Loucy (cell line): ENCODE measurements around the gene ADAMTS8.

Experiments
- H2AFZ ChIP-seq: fragments of 200-600 bp; sonication (generic); 2 replicates; pipeline ENCODE4 v1.6.0; 2016; ENCODE audit warnings: antibody characterized with exemption, mild to moderate bottlenecking, low read length, moderate library complexity
- H3F3A ChIP-seq: fragments of 200-600 bp; 2 replicates; pipeline ENCODE4 v1.6.0; 2016; ENCODE audit warnings: antibody characterized with exemption, low read depth, mild to moderate bottlenecking
- H3K27me3 ChIP-seq: fragments of 200-600 bp; sonication (generic); 2 replicates; pipeline ENCODE4 v1.6.1; 2014; ENCODE audit warnings: low read length, mild to moderate bottlenecking; ENCODE audit not compliant: insufficient read depth, poor library complexity, severe bottlenecking
- H3K36me3 ChIP-seq: fragments of 200-600 bp; sonication (generic); 2 replicates; pipeline ENCODE4 v1.6.1; 2016; ENCODE audit warnings: low read length; ENCODE audit not compliant: insufficient read depth
- H3K4me1 ChIP-seq: fragments of 200-600 bp; sonication (generic); 2 replicates; pipeline ENCODE4 v1.5.1; 2014; ENCODE audit warnings: low read length, mild to moderate bottlenecking; ENCODE audit not compliant: insufficient read depth, poor library complexity, severe bottlenecking
- H3K4me2 ChIP-seq: fragments of 200-600 bp; sonication (generic); 2 replicates; pipeline ENCODE4 v1.6.0; 2014; ENCODE audit warnings: antibody characterized with exemption, low read length, low read depth, mild to moderate bottlenecking; ENCODE audit not compliant: poor library complexity, severe bottlenecking
- H3K4me3 ChIP-seq: fragments of 200-600 bp; sonication (generic); 2 replicates; pipeline ENCODE4 v1.5.1; 2014; ENCODE audit warnings: low read length, mild to moderate bottlenecking, mixed read lengths; ENCODE audit not compliant: poor library complexity, severe bottlenecking
- H3K79me2 ChIP-seq: fragments of 200-600 bp; sonication (generic); 2 replicates; pipeline ENCODE4 v1.6.1; 2014; ENCODE audit warnings: low read length; ENCODE audit not compliant: insufficient read depth
- H3K9ac ChIP-seq: fragments of 200-600 bp; sonication (generic); 2 replicates; pipeline ENCODE4 v1.6.0; 2014; ENCODE audit warnings: mild to moderate bottlenecking, low read depth, low read length, moderate library complexity; ENCODE audit not compliant: poor library complexity, severe bottlenecking
- H3K9me2 ChIP-seq: fragments of 200-600 bp; sonication (generic); replicated peaks from 2 replicates; pipeline ENCODE4 v1.6.1; 2016; ENCODE audit warnings: low read depth, low read length, mixed read lengths
- H3K9me3 ChIP-seq: fragments of 200-600 bp; sonication (generic); 2 replicates; pipeline ENCODE4 v1.6.1; 2014; ENCODE audit warnings: mild to moderate bottlenecking, antibody characterized with exemption, low read length, low read depth; ENCODE audit not compliant: insufficient read depth
- H4K20me1 ChIP-seq: fragments of 200-600 bp; sonication (generic); 2 replicates; pipeline ENCODE4 v1.6.0; 2014; ENCODE audit warnings: antibody characterized with exemption, low read length, mild to moderate bottlenecking; ENCODE audit not compliant: insufficient read depth, poor library complexity, severe bottlenecking
- CTCF ChIP-seq: fragments of 200-600 bp; sonication (generic); conservative IDR thresholded peaks from 2 replicates; pipeline ENCODE4 v1.5.1; 2014; ENCODE audit warnings: mild to moderate bottlenecking, antibody characterized with exemption, low read length
- EZH2phosphoT487 ChIP-seq: fragments of 200-600 bp; IDR thresholded peaks from 2 replicates; pipeline ENCODE4 v1.6.1; 2018; ENCODE audit warnings: antibody characterized with exemption, mild to moderate bottlenecking, moderate library complexity, borderline replicate concordance

ADAMTS8 gene

GRCh38 chr11:130416530-130416882 lies 11.9 kb downstream of the ADAMTS8 start:
- no peaks in the 10 kb centered on the region for H3F3A ChIP-seq
- H3K27me3 ChIP-seq = no peaks in the 10 kb centered on the region
- TF ChIP-seq CTCF = no peak
- H3K79me2 ChIP-seq = no peaks in the 10 kb centered on the region
- H4K20me1 ChIP-seq = no peaks in the 10 kb centered on the region
- H3K36me3 ChIP-seq = no peaks in the 10 kb centered on the region
- H3K4me3 ChIP-seq = no peak overlapping the region
- H3K4me1 ChIP-seq = no peaks in the 10 kb centered on the region
- no peak overlapping the region for H3K9ac ChIP-seq
- H3K4me2 ChIP-seq = no peak overlapping the region
- H3K9me3 ChIP-seq = no peaks in the 10 kb centered on the region
- H3K9me2 ChIP-seq = no peaks in the 10 kb centered on the region
- H2AFZ ChIP-seq = no peak overlapping the region

GRCh38 chr11:130415731-130416529 lies 12.5 kb downstream of the ADAMTS8 start:
- Histone ChIP-seq H3K79me2 (no peaks in the 10 kb centered on the region), H3K4me2 (no peak overlapping the region), H3K36me3 (no peaks in the 10 kb centered on the region), H3K4me1 (no peaks in the 10 kb centered on the region), H3K9ac (no peak overlapping the region), H2AFZ (no peak overlapping the region), H4K20me1 (no peaks in the 10 kb centered on the region), H3F3A (no peaks in the 10 kb centered on the region), H3K9me2 (no peaks in the 10 kb centered on the region), H3K4me3 (no peak overlapping the region), H3K27me3 (no peaks in the 10 kb centered on the region), H3K9me3 (no peaks in the 10 kb centered on the region)
- TF ChIP-seq CTCF (no peak), EZH2phosphoT487 (no peak)

- Histone ChIP-seq H3K9me2 (no peaks in the 10 kb centered on the region), H2AFZ (no peak overlapping the region), H3F3A (no peaks in the 10 kb centered on the region), H3K9me3 (no peaks in the 10 kb centered on the region), H3K79me2 (no peaks in the 10 kb centered on the region), H3K9ac (no peak overlapping the region), H3K4me2 (no peak overlapping the region), H4K20me1 (no peaks in the 10 kb centered on the region), H3K27me3 (no peaks in the 10 kb centered on the region), H3K36me3 (no peaks in the 10 kb centered on the region), H3K4me3 (no peak overlapping the region), H3K4me1 (no peaks in the 10 kb centered on the region)
- TF ChIP-seq EZH2phosphoT487 (no peak), CTCF (no peak)
Observed at GRCh38 chr11:130414107-130415080, 14.0 kb downstream of the ADAMTS8 start.
